Activated CD8-positive, alpha-beta memory T cell treated with anti-CD3 and anti-CD28 coated beads for 24 hours (primary cell): ENCODE results near the gene SLC22A17.
"Not testable (repeated sequence)": the region's sequence is repeated elsewhere in the genome, so short reads cannot be mapped to it uniquely, and the experiment has no call there.

Experiments
- DNase-seq: peaks from one replicate; pipeline ENCODE4 v3.0.0-alpha.2; 2020

SLC22A17 gene

DNA sequence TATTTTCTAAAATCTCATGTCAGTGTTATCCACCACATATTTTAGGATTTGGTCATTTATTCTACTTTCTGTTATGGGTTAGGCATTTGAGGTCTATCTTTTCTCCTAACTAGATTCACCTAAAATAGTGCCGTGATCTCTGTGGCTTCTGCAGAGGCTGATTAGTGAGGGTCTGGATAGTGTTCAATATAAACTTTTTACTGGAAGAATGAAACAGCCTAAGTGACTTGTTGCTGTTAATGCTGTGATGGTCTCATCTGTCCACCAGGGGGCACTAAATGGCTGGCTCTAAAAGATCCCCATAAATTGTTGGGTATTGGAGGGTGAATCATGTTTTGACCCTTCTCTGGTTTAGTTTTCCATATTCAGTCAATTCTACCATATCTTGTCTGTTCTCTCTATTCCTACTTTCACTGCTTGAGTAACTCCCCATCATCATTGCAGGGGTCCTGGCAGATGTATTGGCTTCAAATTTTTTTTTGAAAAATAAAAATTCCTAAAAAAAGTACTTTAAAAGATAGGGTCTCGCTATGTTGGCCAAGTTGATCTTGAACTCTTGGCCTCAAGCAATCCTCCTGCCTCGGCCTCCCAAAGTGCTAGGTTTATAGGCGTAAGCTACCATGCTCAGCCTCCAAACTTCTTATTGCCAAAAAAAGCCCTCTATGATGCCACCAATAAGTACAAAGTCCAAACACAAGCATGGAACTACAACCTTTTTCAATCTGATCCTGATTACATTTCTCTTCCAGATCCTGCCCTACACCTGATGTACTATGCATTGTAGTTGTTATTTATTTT is 24.5 kb downstream of the SLC22A17 start:
- peak; percentile 71 for DNase-seq

- peak; percentile 57 for DNase-seq
These were observed 26.0 kb downstream of the SLC22A17 start for GRCh38 chr14:23326491-23327332.

DNA sequence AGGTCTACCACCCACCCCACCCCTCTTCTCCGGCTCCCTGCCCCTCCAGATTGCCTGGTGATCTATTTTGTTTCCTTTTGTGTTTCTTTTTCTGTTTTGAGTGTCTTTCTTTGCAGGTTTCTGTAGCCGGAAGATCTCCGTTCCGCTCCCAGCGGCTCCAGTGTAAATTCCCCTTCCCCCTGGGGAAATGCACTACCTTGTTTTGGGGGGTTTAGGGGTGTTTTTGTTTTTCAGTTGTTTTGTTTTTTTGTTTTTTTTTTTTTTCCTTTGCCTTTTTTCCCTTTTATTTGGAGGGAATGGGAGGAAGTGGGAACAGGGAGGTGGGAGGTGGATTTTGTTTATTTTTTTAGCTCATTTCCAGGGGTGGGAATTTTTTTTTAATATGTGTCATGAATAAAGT is 26.9 kb downstream of the SLC22A17 start:
- not testable (repeated sequence) for DNase-seq

GRCh38 chr14:23324993-23325392 is 27.7 kb downstream of the SLC22A17 start:
- DNase-seq = no peak

- no peak for DNase-seq
These were observed 28.2 kb downstream of the SLC22A17 start for GRCh38 chr14:23324455-23324846.

GRCh38 chr14:23323838-23324454 is 28.7 kb downstream of the SLC22A17 start:
- DNase-seq = no peak

- DNase-seq = no peak
These were observed 29.8 kb downstream of the SLC22A17 start for GRCh38 chr14:23322568-23323517.

- peak; percentile 80 for DNase-seq
These were observed 30.8 kb downstream of the SLC22A17 start for GRCh38 chr14:23321572-23322547.

DNA sequence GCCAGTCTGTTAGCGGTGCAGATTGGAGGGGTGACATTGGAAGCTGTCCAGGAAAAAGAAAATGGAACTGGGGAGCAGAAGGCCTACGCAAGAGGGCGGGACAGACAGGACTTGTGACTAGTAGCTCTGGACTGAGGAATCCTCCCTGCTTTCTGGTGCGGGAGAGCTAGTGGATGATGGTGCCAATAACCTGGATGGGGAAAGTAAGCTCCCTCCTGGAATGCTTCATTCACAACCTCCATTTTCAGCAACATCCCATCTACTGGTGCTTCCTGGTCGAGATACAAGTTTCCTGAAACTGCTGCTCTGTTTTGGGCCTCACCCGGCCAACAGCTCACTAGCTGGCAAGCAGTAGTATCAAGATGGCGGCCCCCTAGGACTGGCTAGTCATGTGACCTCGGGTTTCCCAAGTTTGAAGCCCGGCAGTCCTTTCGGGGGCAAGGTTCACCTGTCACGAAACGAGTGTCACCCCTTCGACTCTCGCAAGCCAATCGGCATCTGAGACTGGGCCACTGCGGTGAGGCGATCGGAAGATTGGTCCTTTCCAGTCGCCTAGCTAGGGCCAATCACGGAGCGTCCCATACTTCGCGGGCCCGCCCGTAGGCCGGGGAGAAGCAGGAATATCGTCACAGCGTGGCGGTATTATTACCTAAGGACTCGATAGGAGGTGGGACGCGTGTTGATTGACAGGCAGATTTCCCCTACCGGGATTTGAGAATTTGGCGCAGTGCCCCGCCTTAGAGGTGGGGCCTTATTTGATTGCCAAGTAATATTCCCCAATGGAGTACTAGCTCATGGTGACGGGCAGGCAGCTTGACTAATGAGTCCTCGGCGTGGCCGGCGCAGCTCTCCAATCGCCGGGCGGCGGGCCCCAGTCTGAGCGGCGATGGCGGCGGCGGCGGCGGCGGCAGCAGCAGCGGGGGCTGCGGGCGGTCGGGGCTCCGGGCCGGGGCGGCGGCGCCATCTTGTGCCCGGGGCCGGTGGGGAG is 31.8 kb downstream of the SLC22A17 start, which contains the start of gene PABPN1:
Gene PABPN1, plus strand, starts transcription at position 874 of the 988 bp plus-strand sequence. Its CDS starts 13 bp downstream, at position 887.
- peak; percentile 96 for DNase-seq

DNA sequence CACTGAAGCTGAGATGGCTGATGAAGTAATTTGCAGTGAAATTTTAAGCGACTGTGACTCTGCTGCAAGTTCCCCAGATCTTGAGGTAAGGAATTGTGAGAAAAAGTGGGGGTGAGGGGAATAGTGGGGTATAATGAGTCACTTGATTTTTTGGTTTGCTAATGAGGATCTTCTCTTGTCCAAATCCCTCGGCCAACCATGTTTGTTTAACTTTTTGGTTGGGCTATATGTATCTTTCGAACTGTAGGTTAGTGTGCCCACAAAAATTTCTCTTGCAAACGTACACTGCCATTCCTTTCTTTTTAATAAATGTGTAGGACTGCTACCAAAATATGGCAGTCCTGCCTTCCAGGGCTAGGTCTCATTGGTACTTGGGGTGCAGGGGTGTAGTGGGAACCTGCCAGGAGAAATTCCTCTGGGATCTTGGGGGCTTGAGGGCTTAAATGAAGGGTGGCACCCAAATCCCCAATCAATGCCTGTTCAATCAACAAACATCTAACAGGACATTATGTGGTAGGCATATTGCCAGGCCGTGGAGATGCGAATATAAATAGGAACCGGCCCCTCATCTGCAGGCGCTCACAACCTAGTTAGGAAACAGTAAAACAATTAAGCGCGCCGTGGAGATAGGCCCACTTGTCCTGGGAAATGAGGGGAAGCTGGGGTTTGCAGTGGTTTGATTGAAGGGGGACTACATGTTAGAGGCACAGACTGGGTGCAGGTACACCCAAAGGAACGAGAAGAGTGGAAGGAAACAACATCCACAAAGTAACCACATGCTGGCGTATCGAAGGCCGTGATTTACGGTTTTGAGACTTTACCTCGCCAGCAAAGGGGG is 32.7 kb downstream of the SLC22A17 start:
- peak; percentile 64 for DNase-seq

GRCh38 chr14:23316300-23316699 is 36.4 kb downstream of the SLC22A17 start:
- DNase-seq = no peak

DNA sequence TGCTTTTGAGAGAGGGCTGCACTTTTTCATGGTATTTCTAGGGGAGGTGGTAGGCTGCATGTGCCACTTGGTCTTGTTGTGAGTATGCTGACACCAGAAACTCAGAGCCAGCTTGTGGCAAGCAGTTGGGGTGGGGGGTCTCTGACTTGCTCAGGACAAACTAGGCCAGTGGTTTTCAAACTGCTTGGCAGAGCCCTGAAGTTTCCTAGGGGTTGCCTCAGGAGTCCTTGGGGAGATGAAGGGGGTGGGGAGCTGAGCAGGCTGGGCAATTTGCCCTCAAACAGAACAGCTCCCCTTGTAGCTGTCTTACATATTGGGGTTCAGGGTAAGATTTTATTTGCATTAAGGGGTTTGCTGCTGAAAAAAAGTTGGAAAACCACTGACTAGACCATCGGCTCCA is 42.1 kb downstream of the SLC22A17 start:
- DNase-seq = no peak

- no peak for DNase-seq
These were observed 43.8 kb downstream of the SLC22A17 start for GRCh38 chr14:23308721-23309445.

GRCh38 chr14:23307687-23308644 is 44.7 kb downstream of the SLC22A17 start:
- DNase-seq = no peak

GRCh38 chr14:23307146-23307530 is 45.5 kb downstream of the SLC22A17 start:
- DNase-seq = no peak

GRCh38 chr14:23306412-23307145 is 46.1 kb downstream of the SLC22A17 start, which contains the start of gene BCL2L2:
TSS of gene BCL2L2 (plus strand) at chr14:23306833. CDS start at chr14:23307768, 935 bp downstream.
- no peak for DNase-seq
